Spleen (tissue), 11 donors: ENCODE data around the gene CLASP1. TPM values are rescaled to one million over a fixed set of nuclear protein-coding genes. Genes with fewer than 3 reads are reported as not detected.
A peak's percentile ranks its signal among the peaks of the same experiment; 100 is the strongest.

Experiments used
- DNase-seq: peaks from one replicate; pipeline ENCODE4 v3.0.0-alpha.2; 2020
- H3K27ac ChIP-seq, 8 donors: fragments of 200-600 bp; sonication (generic) in 7 of 8; 1 replicate in 4 of 8; 2 replicates in 4 of 8; pipeline versions ENCODE4 v1.5.0 to v1.8.0; 2016 to 2021; ENCODE audit warnings: inconsistent platforms in 4 of 8, mild to moderate bottlenecking in 4 of 8, moderate library complexity in 1 of 8
- H3K27me3 ChIP-seq, 7 donors: fragments of 200-600 bp; sonication (generic) in 6 of 7; replicated peaks in 1 of 7; 1 replicate in 4 of 7; 2 replicates in 3 of 7; pipeline versions ENCODE4 v1.5.0 to v1.8.0; 2016 to 2021; ENCODE audit warnings: inconsistent platforms in 3 of 7, mild to moderate bottlenecking in 1 of 7
- H3K36me3 ChIP-seq, 6 donors: fragments of 200-600 bp; sonication (generic) in 5 of 6; 1 replicate in 4 of 6; 2 replicates in 2 of 6; pipeline versions ENCODE4 v1.5.0 to v1.8.0; 2016 to 2021; ENCODE audit warnings: inconsistent platforms in 2 of 6
- H3K4me1 ChIP-seq, 6 donors: fragments of 200-600 bp; sonication (generic) in 5 of 6; 1 replicate in 3 of 6; 2 replicates in 3 of 6; pipeline versions ENCODE4 v1.5.0 to v1.8.0; 2016 to 2021; ENCODE audit warnings: inconsistent platforms in 3 of 6
- H3K4me3 ChIP-seq, 8 donors: fragments of 200-600 bp; sonication (generic) in 7 of 8; 1 replicate in 4 of 8; 2 replicates in 4 of 8; pipeline versions ENCODE4 v1.5.0 to v1.8.0; 2016 to 2021; ENCODE audit warnings: inconsistent platforms in 4 of 8, mild to moderate bottlenecking in 4 of 8, moderate library complexity in 2 of 8
- H3K9me3 ChIP-seq, 8 donors: fragments of 200-600 bp; sonication (generic) in 7 of 8; 1 replicate in 4 of 8; 2 replicates in 4 of 8; pipeline versions ENCODE4 v1.5.0 to v1.8.0; 2016 to 2021; ENCODE audit warnings: inconsistent platforms in 4 of 8
- POLR2A ChIP-seq, 3 donors: fragments of 450-650 bp; IDR thresholded peaks; one replicate each; pipeline ENCODE4 v1.5.1; 2017; ENCODE audit warnings: antibody characterized with exemption in 3 of 3, mild to moderate bottlenecking in 1 of 3
- POLR2AphosphoS5 ChIP-seq, 3 donors: sonication (generic); formaldehyde crosslinking; IDR thresholded peaks; one replicate each; pipeline ENCODE4 v1.5.1; 2017; ENCODE audit warnings: antibody characterized with exemption in 3 of 3
- WGBS, 5 donors: extraction: QIAGEN DNeasy Blood & Tissue Kit in 3 of 5; methylation state at CpG; one replicate each; pipeline versions ENCODE4 v1.1.5 to v1.1.7; 2013 to 2018; 5-methylcytosine and 5-hydroxymethylcytosine counted together
- intact Hi-C: fragments of 100-400 bp; cut with DNase I; formaldehyde crosslinking; loops from one replicate; pipeline ENCODE4 v1.15.0; 2023; ENCODE audit warnings: low total_unique reads
- polyA plus RNA-seq, 3 donors: library from polyadenylated mRNA; stranded (reverse); fragments of 200-250 nt; gene quantifications; one replicate each; pipeline ENCODE4 v1.2.1, GENCODE V29; 2013
- small RNA-seq, 4 donors: library from RNA; depleted of rRNA; stranded (forward); fragments of <200 nt; gene quantifications; one replicate each; pipeline ENCODE3, GENCODE V24; 2016
- total RNA-seq, 7 donors: library from RNA; depleted of rRNA in 3 of 7; stranded (reverse); fragments of >200 nt in 3 of 7; fragmentation: NEBNext Ultra II Directional in 4 of 7; extraction: Animal tissue kit (Norgen Biotek cat#: 25700) in 4 of 7; gene quantifications; one replicate each; pipeline versions ENCODE4 v1.1.0 to v1.2.1, GENCODE V29; 2016 to 2021
- TF ChIP-seq, protein P1 (sequence below), 11 experiments: fragments of 200-600 bp in 7 of 11; fragments of 450-650 bp in 4 of 11; sonication (generic) in 4 of 11; IDR thresholded peaks in 8 of 11; conservative IDR thresholded peaks in 3 of 11; 1 replicate in 7 of 11; 2 replicates in 4 of 11; pipeline versions ENCODE4 v1.4.0 to v1.8.0; 2016 to 2021; ENCODE audit warnings: antibody characterized with exemption in 11 of 11, inconsistent platforms in 4 of 11, mild to moderate bottlenecking in 1 of 11
- donor health status: healthy with polysubstance abuse.
- donor health status: DM: no; HTN: no; CAD: no; lungs with moderate emphysema.
- donor health status: DM: no; HTN: no; CAD: no.
- donor health status: Bipolar disorder and iron deficiency.
- donor health status: healthy.
- donor health status: DM: no; HTN: no; CAD: no.
- donor health status: DM: yes; HTN: yes; CAD: no.

CLASP1 gene
- total and polyA plus RNA-seq, 10 donors: 4.0 to 103 (median 71.7) TPM

DNA sequence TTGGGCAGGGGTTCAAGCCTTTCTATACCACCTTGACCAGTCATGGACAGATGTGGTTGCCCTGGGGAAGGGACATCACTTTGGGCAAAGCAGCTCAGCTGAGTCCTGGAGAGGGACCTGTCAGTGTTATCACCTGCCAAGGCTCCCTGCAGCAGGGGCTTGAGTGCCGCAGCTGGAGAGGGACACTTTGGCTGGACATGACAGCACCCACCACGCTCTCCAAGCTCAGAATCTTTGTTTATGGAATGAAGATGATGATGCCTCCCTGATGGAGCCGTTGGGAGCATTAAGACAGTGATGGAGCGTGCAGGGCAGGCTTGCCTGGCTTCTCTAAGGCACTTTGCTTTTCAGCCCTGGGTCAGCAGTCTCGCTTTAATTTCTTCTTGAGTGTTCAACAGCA, 360.0 kb downstream of the CLASP1 start:
- WGBS, 5 donors: 83 to 94% (median 89%) methylated on average over 5 of the region's 5 CpGs
- Histone ChIP-seq H3K4me1 (peaks cover 0 to 30% (median 14%) of the 10 kb centered on the region in 6 donors), H3K36me3 (no peaks in the 10 kb centered on the region), H3K9me3 (no peaks in the 10 kb centered on the region), H3K27me3 (peaks cover 0 to 26% (median 14%) of the 10 kb centered on the region in 7 donors), H3K4me3 (no peak overlapping the region), H3K27ac (no peak overlapping the region)
- DNase-seq: no peak
- TF ChIP-seq POLR2AphosphoS5 (IDR thresholded peaks at IDR 0.05): no peak
- intact Hi-C loops: no loop called here

DNA sequence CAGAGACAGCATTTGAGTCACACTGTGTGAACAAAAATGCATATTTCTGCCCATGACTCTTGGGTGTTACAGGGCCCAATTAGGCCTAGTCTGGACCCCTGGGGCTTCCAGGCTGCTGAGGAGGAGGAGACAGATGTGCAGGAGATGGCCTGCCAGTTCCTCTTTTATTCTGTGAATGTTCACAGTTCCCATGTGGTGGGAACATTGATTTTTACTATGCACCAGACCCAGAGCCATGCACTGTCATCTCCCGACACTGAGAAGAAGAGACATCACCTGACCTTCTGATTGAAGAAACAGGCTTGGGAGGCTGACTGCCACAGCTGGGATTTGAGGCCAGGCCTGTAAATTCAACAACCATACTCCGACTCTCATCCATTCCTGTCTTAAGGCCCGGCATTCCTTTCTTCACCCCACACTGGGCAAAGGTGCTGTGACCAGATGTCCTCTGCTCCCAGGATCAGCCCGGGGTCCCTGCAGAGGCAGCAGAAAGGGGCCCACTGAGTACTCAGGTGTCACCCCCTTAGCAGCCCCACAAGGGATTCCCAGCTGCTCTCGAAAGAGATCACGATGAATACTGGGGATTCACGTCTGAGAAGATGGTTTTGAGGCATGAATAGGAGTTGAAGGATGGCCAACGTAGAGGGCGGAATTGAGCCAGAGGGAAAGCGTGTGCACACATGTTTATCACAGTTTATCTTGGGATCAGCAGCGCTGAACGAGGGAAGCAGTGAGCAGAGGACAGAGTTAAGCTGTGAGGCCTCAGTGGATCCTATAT, 360.6 kb downstream of the CLASP1 start:
- intact Hi-C loops: no loop called here
- TF ChIP-seq, protein P1, sequence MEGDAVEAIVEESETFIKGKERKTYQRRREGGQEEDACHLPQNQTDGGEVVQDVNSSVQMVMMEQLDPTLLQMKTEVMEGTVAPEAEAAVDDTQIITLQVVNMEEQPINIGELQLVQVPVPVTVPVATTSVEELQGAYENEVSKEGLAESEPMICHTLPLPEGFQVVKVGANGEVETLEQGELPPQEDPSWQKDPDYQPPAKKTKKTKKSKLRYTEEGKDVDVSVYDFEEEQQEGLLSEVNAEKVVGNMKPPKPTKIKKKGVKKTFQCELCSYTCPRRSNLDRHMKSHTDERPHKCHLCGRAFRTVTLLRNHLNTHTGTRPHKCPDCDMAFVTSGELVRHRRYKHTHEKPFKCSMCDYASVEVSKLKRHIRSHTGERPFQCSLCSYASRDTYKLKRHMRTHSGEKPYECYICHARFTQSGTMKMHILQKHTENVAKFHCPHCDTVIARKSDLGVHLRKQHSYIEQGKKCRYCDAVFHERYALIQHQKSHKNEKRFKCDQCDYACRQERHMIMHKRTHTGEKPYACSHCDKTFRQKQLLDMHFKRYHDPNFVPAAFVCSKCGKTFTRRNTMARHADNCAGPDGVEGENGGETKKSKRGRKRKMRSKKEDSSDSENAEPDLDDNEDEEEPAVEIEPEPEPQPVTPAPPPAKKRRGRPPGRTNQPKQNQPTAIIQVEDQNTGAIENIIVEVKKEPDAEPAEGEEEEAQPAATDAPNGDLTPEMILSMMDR (IDR thresholded peaks at IDR 0.05 in 8 of 11, conservative IDR thresholded peaks at IDR 0.05 in 3 of 11): no peak
- TF ChIP-seq POLR2AphosphoS5 (IDR thresholded peaks at IDR 0.05): no peak
- no peak for TF ChIP-seq POLR2A (IDR thresholded peaks at IDR 0.05)
- WGBS, 5 donors: 83 to 91% (median 84%) methylated on average over 12 of the region's 12 CpGs
- Histone ChIP-seq H3K27ac (no peak overlapping the region), H3K36me3 (no peaks in the 10 kb centered on the region), H3K4me3 (no peak overlapping the region), H3K4me1 (peaks cover 2 to 37% (median 20%) of the 10 kb centered on the region in 6 donors), H3K27me3 (peaks cover 0 to 32% (median 17%) of the 10 kb centered on the region in 7 donors), H3K9me3 (no peaks in the 10 kb centered on the region)
- DNase-seq: no peak

DNA sequence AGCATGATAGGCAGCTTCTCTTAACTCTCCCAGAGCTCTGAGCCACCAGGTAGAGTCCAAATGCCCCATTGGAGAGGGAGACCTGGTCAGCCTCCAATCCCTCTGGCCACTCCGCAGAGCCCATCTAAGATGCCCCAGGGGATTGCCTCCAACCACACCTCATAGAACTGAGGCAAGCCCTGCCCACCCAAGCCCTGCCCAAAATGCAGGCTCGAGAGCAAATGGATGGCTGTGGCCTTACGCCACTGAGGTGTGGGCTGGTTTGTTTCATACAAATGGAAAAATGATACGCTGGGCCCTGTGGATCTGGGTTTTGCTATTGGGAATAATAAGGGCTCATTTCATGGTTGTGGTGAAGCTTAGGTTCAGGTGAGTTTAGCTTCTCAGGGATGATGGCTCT, 361.3 kb downstream of the CLASP1 start:
- H3K27me3 ChIP-seq: peaks cover 0 to 39% (median 17%) of the 10 kb centered on the region in 7 donors
- peaks cover 2 to 44% (median 24%) of the 10 kb centered on the region in 6 donors for H3K4me1 ChIP-seq
- no peak for DNase-seq
- no peaks in the 10 kb centered on the region for H3K9me3 ChIP-seq
- H3K36me3 ChIP-seq: no peaks in the 10 kb centered on the region
- intact Hi-C loops: no loop called here
- TF ChIP-seq, protein P1 (IDR thresholded peaks at IDR 0.05 in 8 of 11, conservative IDR thresholded peaks at IDR 0.05 in 3 of 11): no peak
- peak overlapping the region in 2 of 8 donors; percentile 23 to 38 for H3K27ac ChIP-seq
- WGBS, 5 donors: 91 to 100% (median 96%) methylated on average over 4 of the region's 4 CpGs
- H3K4me3 ChIP-seq: no peak overlapping the region

Small RNAs within 50 kb of the gene (small RNA-seq; reads per million reads assigned to genes)
- gene RF00019 (0 reads per million in 4 donors), gene RNU4ATAC (283 to 474 (median 366) reads per million in 4 donors)

Other genes starting within 250 kb of the CLASP1 start
- gene RNU4ATAC, start 118.6 kb downstream of the CLASP1 start, total RNA-seq: 10 to 100 TPM in 1 of 7 donors, under 1 TPM in 1, not detected in 5; under 0.01 to 11.8 TPM
- gene RNU4ATAC, start 118.6 kb downstream of the CLASP1 start, polyA plus RNA-seq: not detected
- gene NIFK, start 87.4 kb upstream of the CLASP1 start, total RNA-seq: 10 to 100 TPM; 28.4 to 74.7 (median 40.3) TPM
- 10 to 100 TPM; 45.4 to 60.9 (median 48.2) TPM for gene NIFK, start 87.4 kb upstream of the CLASP1 start, polyA plus RNA-seq
- gene TSN, start 106.2 kb upstream of the CLASP1 start, total RNA-seq: 10 to 100 TPM; 33.6 to 48.3 (median 44.3) TPM
- 10 to 100 TPM; 18.2 to 30.9 (median 25.9) TPM for gene TSN, start 106.2 kb upstream of the CLASP1 start, polyA plus RNA-seq